GM12891 (cell line): ENCODE measurements around the gene TPK1.

Experiments
- POLR2A ChIP-seq: IDR thresholded peaks from 2 replicates; pipeline ENCODE4 v1.6.1; 2011; ENCODE audit warnings: low read depth, low read length, control low read depth
- POLR2AphosphoS5 ChIP-seq: IDR thresholded peaks from 2 replicates; pipeline ENCODE4 v1.6.1; 2011; ENCODE audit warnings: low read depth, low read length, control low read depth

GRCh38 chr7:144468990-144469732 is 366.7 kb downstream of the TPK1 start:
- TF ChIP-seq POLR2A, result no peak
- no peak for TF ChIP-seq POLR2AphosphoS5
